DMS 273 (cell line): Measurements from ENCODE around the gene EFNA5.

Experiments used
- DNase-seq: peaks from one replicate; lab custom pipeline; 2025; ENCODE audit not compliant: unreplicated experiment; lab: John Stamatoyannopoulos, UW

The EFNA5 gene

GRCh38 chr5:107524111-107524510 lies 146.6 kb downstream of the EFNA5 start:
- no peak for DNase-seq

GRCh38 chr5:107523029-107523680 lies 147.6 kb downstream of the EFNA5 start:
- no peak for DNase-seq

GRCh38 chr5:107522456-107522855 lies 148.3 kb downstream of the EFNA5 start:
- DNase-seq = no peak

- DNase-seq = no peak
These were observed 150.8 kb downstream of the EFNA5 start for GRCh38 chr5:107519900-107520354.

- no peak for DNase-seq
These were observed 152.1 kb downstream of the EFNA5 start for GRCh38 chr5:107518616-107519015.

GRCh38 chr5:107518190-107518589 lies 152.5 kb downstream of the EFNA5 start:
- DNase-seq = no peak

- no peak for DNase-seq
These were observed 153.3 kb downstream of the EFNA5 start for GRCh38 chr5:107517185-107518033.

GRCh38 chr5:107516452-107517184 lies 154.1 kb downstream of the EFNA5 start:
- DNase-seq = no peak

- DNase-seq = no peak
These were observed 155.1 kb downstream of the EFNA5 start for GRCh38 chr5:107515521-107516080.

GRCh38 chr5:107514305-107514704 lies 156.4 kb downstream of the EFNA5 start:
- DNase-seq = no peak

- no peak for DNase-seq
These were observed 157.2 kb downstream of the EFNA5 start for GRCh38 chr5:107513337-107514085.

- DNase-seq = no peak
These were observed 158.7 kb downstream of the EFNA5 start for GRCh38 chr5:107512029-107512428.

- DNase-seq = no peak
These were observed 160.6 kb downstream of the EFNA5 start for GRCh38 chr5:107510125-107510524.

GRCh38 chr5:107508097-107508496 lies 162.6 kb downstream of the EFNA5 start:
- DNase-seq = no peak

GRCh38 chr5:107505763-107506534 lies 164.8 kb downstream of the EFNA5 start:
- DNase-seq = no peak

GRCh38 chr5:107504424-107504823 lies 166.3 kb downstream of the EFNA5 start:
- DNase-seq = no peak

- peak; percentile 81 for DNase-seq
These were observed 168.1 kb downstream of the EFNA5 start for GRCh38 chr5:107502676-107503060.

GRCh38 chr5:107501965-107502675 lies 168.6 kb downstream of the EFNA5 start:
- DNase-seq = no peak

GRCh38 chr5:107500840-107501239 lies 169.9 kb downstream of the EFNA5 start:
- DNase-seq = no peak
